GM13977 (cell line): ENCODE measurements around the gene RYR3.

ENCODE experiments used
- DNase-seq: peaks from one replicate; pipeline ENCODE4 v3.0.0; 2012; ENCODE audit warnings: low spot score
- in situ Hi-C: fragments of 300-500 bp; cut with MboI; formaldehyde crosslinking; loops from one replicate; pipeline ENCODE4 v1.12.0; 2022; ENCODE audit warnings: low sequenced_read_pairs, low pct_unique_long_range_greater_than_20kb, mixed read lengths, inconsistent platforms; ENCODE audit not compliant: unreplicated experiment
- TF ChIP-seq, protein P1 (sequence below): IDR thresholded peaks from 2 replicates; pipeline ENCODE4 v1.5.1; 2012; ENCODE audit warnings: mild to moderate bottlenecking, control low read depth; ENCODE audit not compliant: insufficient read depth; ENCODE audit errors: extremely low read depth, missing control alignments

Gene RYR3

GRCh38 chr15:33678602-33679001, 367.8 kb downstream of the RYR3 start:
- TF ChIP-seq, protein P1, sequence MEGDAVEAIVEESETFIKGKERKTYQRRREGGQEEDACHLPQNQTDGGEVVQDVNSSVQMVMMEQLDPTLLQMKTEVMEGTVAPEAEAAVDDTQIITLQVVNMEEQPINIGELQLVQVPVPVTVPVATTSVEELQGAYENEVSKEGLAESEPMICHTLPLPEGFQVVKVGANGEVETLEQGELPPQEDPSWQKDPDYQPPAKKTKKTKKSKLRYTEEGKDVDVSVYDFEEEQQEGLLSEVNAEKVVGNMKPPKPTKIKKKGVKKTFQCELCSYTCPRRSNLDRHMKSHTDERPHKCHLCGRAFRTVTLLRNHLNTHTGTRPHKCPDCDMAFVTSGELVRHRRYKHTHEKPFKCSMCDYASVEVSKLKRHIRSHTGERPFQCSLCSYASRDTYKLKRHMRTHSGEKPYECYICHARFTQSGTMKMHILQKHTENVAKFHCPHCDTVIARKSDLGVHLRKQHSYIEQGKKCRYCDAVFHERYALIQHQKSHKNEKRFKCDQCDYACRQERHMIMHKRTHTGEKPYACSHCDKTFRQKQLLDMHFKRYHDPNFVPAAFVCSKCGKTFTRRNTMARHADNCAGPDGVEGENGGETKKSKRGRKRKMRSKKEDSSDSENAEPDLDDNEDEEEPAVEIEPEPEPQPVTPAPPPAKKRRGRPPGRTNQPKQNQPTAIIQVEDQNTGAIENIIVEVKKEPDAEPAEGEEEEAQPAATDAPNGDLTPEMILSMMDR, result no peak
- in situ Hi-C loops, result no loop called here
- no peak for DNase-seq

GRCh38 chr15:33679061-33679460, 368.3 kb downstream of the RYR3 start:
- TF ChIP-seq, protein P1, result no peak
- no peak for DNase-seq
- in situ Hi-C loops, result no loop called here

DNA sequence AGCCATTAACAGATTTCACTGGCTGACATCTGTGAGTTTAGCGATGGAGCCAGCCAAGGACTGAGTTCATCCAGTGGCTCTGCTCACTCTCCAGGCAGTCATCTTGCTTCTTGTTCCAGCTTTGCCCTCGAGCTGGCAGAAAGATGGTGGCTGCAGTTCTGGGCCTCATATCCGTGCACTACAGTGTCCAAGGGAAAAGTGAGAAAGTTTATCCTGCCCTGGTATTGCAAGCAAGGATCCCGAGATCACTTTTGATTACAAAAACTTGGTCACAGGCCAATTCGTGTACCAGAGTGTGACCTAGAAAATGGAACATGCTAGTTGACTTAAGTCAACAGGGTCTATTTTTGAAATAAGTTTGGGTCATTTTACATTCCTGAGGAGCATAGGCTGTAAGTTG, 369.6 kb downstream of the RYR3 start:
- no peak for DNase-seq
- TF ChIP-seq, protein P1, result no peak
- in situ Hi-C loops, result no loop called here

- TF ChIP-seq, protein P1, result no peak
- no peak for DNase-seq
- in situ Hi-C loops, result loop anchor here (10.0 kb wide), 1 partner anchor 398 kb away; no protein-coding TSS in a partner anchor
These were observed 382.5 kb downstream of the RYR3 start for GRCh38 chr15:33693166-33693800.

- in situ Hi-C loops, result loop anchor here (10.0 kb wide), 1 partner anchor 403 kb away; no protein-coding TSS in a partner anchor
- DNase-seq, result no peak
- TF ChIP-seq, protein P1, result no peak
These were observed 387.4 kb downstream of the RYR3 start for GRCh38 chr15:33698126-33698525.

DNA sequence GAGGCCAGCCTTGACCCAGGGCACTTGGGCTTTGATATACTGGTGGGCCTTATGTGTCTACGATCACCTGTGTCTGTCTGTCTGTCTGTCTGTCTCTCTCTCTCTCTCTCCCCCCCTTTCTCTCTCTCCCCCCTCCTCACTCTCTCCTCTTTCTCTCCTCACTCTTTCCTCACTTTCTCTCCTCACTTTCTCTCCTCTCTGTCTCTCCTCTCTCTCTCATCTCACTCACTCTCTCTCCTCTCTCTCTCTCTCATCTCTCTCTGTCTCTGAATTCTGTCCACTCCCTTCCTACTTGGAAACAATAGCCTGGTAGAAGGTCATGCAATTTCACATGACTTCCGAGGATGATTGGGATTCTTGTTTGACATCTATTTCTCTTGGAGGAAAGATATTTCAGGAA, 388.4 kb downstream of the RYR3 start:
- DNase-seq, result no peak
- TF ChIP-seq, protein P1, result no peak
- in situ Hi-C loops, result loop anchor here (10.0 kb wide), 1 partner anchor 404 kb away; no protein-coding TSS in a partner anchor
